ENCODE results near the gene KRT5. TPM values are rescaled to one million over a fixed set of nuclear protein-coding genes. Genes with fewer than 3 reads are reported as not detected.
A peak's percentile ranks its signal among the peaks of the same experiment; 100 is the strongest.
"Not testable (repeated sequence)": the region's sequence is repeated elsewhere in the genome, so short reads cannot be mapped to it uniquely, and the experiment has no call there.

The KRT5 gene
- total RNA-seq, 2 donors from 2014 or later, result not detected

GRCh38 chr12:52519387-52519703 is 849 bp downstream of the KRT5 start:
- H3K27me3 Mint-ChIP-seq, result peaks cover 7% of the 10 kb centered on the region
- ATAC-seq (replicated peaks), result no peak
- no peak overlapping the region for H3K4me3 Mint-ChIP-seq
- no peaks in the 10 kb centered on the region for H3K36me3 Mint-ChIP-seq (ENCODE audit: low read depth)
- H3K4me1 Mint-ChIP-seq, result no peaks in the 10 kb centered on the region
- H3K9me3 Mint-ChIP-seq, result no peaks in the 10 kb centered on the region
- H3K27ac Mint-ChIP-seq, result no peak overlapping the region

GRCh38 chr12:52518574-52519386 is 1.4 kb downstream of the KRT5 start:
- no peak overlapping the region for H3K27ac Mint-ChIP-seq
- no peak overlapping the region for H3K4me3 Mint-ChIP-seq
- no peaks in the 10 kb centered on the region for H3K9me3 Mint-ChIP-seq
- ATAC-seq (replicated peaks), result no peak
- peaks cover 7% of the 10 kb centered on the region for H3K27me3 Mint-ChIP-seq
- no peaks in the 10 kb centered on the region for H3K36me3 Mint-ChIP-seq (ENCODE audit: low read depth)
- H3K4me1 Mint-ChIP-seq, result no peaks in the 10 kb centered on the region

- Mint-ChIP-seq H3K27me3 (peaks cover 10% of the 10 kb centered on the region), H3K4me3 (no peak overlapping the region), H3K9me3 (no peaks in the 10 kb centered on the region), H3K36me3 (ENCODE audit: low read depth) (no peaks in the 10 kb centered on the region), H3K4me1 (no peaks in the 10 kb centered on the region), H3K27ac (no peak overlapping the region)
- ATAC-seq (replicated peaks), result no peak
Observed at GRCh38 chr12:52517888-52518287, 2.3 kb downstream of the KRT5 start.

GRCh38 chr12:52517005-52517835 is 3.0 kb downstream of the KRT5 start:
- H3K27me3 Mint-ChIP-seq, result peaks cover 14% of the 10 kb centered on the region
- H3K4me1 Mint-ChIP-seq, result no peaks in the 10 kb centered on the region
- H3K4me3 Mint-ChIP-seq, result no peak overlapping the region
- ATAC-seq (replicated peaks), result no peak
- H3K27ac Mint-ChIP-seq, result no peak overlapping the region
- no peaks in the 10 kb centered on the region for H3K36me3 Mint-ChIP-seq (ENCODE audit: low read depth)
- no peaks in the 10 kb centered on the region for H3K9me3 Mint-ChIP-seq

GRCh38 chr12:52515927-52516831 is 4.0 kb downstream of the KRT5 start:
- Mint-ChIP-seq H3K27ac (no peak overlapping the region), H3K36me3 (ENCODE audit: low read depth) (no peaks in the 10 kb centered on the region), H3K27me3 (peaks cover 14% of the 10 kb centered on the region), H3K9me3 (peaks cover 7% of the 10 kb centered on the region), H3K4me3 (no peak overlapping the region), H3K4me1 (no peaks in the 10 kb centered on the region)
- ATAC-seq (replicated peaks), result peak; percentile 29

GRCh38 chr12:52515319-52515646 is 4.9 kb downstream of the KRT5 start:
- Mint-ChIP-seq H3K4me1 (no peaks in the 10 kb centered on the region), H3K36me3 (ENCODE audit: low read depth) (no peaks in the 10 kb centered on the region), H3K27ac (no peak overlapping the region), H3K27me3 (peaks cover 16% of the 10 kb centered on the region), H3K9me3 (peaks cover 8% of the 10 kb centered on the region), H3K4me3 (no peak overlapping the region)
- no peak for ATAC-seq (replicated peaks)

GRCh38 chr12:52514471-52515318 is 5.5 kb downstream of the KRT5 start:
- no peaks in the 10 kb centered on the region for H3K36me3 Mint-ChIP-seq (ENCODE audit: low read depth)
- no peaks in the 10 kb centered on the region for H3K4me1 Mint-ChIP-seq
- peaks cover 8% of the 10 kb centered on the region for H3K9me3 Mint-ChIP-seq
- H3K27me3 Mint-ChIP-seq, result peaks cover 19% of the 10 kb centered on the region
- no peak for ATAC-seq (replicated peaks)
- no peak overlapping the region for H3K4me3 Mint-ChIP-seq
- H3K27ac Mint-ChIP-seq, result no peak overlapping the region

- Mint-ChIP-seq H3K36me3 (ENCODE audit: low read depth) (no peaks in the 10 kb centered on the region), H3K27me3 (peaks cover 24% of the 10 kb centered on the region), H3K9me3 (peaks cover 8% of the 10 kb centered on the region), H3K27ac (no peak overlapping the region), H3K4me3 (no peak overlapping the region), H3K4me1 (no peaks in the 10 kb centered on the region)
- no peak for ATAC-seq (replicated peaks)
Observed at GRCh38 chr12:52513736-52514135, 6.5 kb downstream of the KRT5 start.

GRCh38 chr12:52508211-52508610 is 12.0 kb downstream of the KRT5 start:
- Mint-ChIP-seq H3K4me3 (no peak overlapping the region), H3K27me3 (peaks cover 45% of the 10 kb centered on the region), H3K36me3 (ENCODE audit: low read depth) (no peaks in the 10 kb centered on the region), H3K27ac (no peak overlapping the region), H3K9me3 (peaks cover 8% of the 10 kb centered on the region), H3K4me1 (no peaks in the 10 kb centered on the region)
- ATAC-seq (replicated peaks), result no peak

- no peak for ATAC-seq (replicated peaks)
- no peak overlapping the region for H3K4me3 Mint-ChIP-seq
- H3K27me3 Mint-ChIP-seq, result peaks cover 38% of the 10 kb centered on the region
- no peaks in the 10 kb centered on the region for H3K4me1 Mint-ChIP-seq
- no peaks in the 10 kb centered on the region for H3K36me3 Mint-ChIP-seq (ENCODE audit: low read depth)
- H3K27ac Mint-ChIP-seq, result no peak overlapping the region
- H3K9me3 Mint-ChIP-seq, result peaks cover 8% of the 10 kb centered on the region
Observed at GRCh38 chr12:52506858-52507715, 13.1 kb downstream of the KRT5 start.

GRCh38 chr12:52502877-52503276 is 17.3 kb downstream of the KRT5 start:
- no peak overlapping the region for H3K27ac Mint-ChIP-seq
- H3K36me3 Mint-ChIP-seq (ENCODE audit: low read depth), result no peaks in the 10 kb centered on the region
- no peaks in the 10 kb centered on the region for H3K4me1 Mint-ChIP-seq
- peaks cover 34% of the 10 kb centered on the region for H3K27me3 Mint-ChIP-seq
- H3K4me3 Mint-ChIP-seq, result no peak overlapping the region
- H3K9me3 Mint-ChIP-seq, result no peaks in the 10 kb centered on the region
- ATAC-seq (replicated peaks), result no peak

GRCh38 chr12:52501490-52501889 is 18.7 kb downstream of the KRT5 start:
- Mint-ChIP-seq H3K4me3 (no peak overlapping the region), H3K9me3 (no peaks in the 10 kb centered on the region), H3K4me1 (no peaks in the 10 kb centered on the region), H3K36me3 (ENCODE audit: low read depth) (no peaks in the 10 kb centered on the region), H3K27me3 (peaks cover 23% of the 10 kb centered on the region), H3K27ac (no peak overlapping the region)
- ATAC-seq (replicated peaks), result no peak

- not testable (repeated sequence) for H3K27ac Mint-ChIP-seq; H3K4me1 Mint-ChIP-seq; ATAC-seq (replicated peaks); H3K36me3 Mint-ChIP-seq (ENCODE audit: low read depth); H3K4me3 Mint-ChIP-seq; H3K9me3 Mint-ChIP-seq
- peaks cover 25% of the 10 kb centered on the region for H3K27me3 Mint-ChIP-seq
Observed at GRCh38 chr12:52500574-52500973, 19.6 kb downstream of the KRT5 start.

All from activated T-helper 17 cell treated with anti-CD3 and anti-CD28 coated beads, Interleukin-2, amount 50 U/mL, for 72 hours (primary cell).